Peyer's patch (tissue), 4 donors: ENCODE measurements around the gene MYO18B. TPM values are rescaled to one million over a fixed set of nuclear protein-coding genes. Genes with fewer than 3 reads are reported as not detected.

ENCODE experiments used
- DNase-seq, 3 donors: peaks; one replicate each; pipeline ENCODE4 v3.0.0-alpha.2; 2017 to 2019
- H3K27ac ChIP-seq, 4 donors: fragments of 200-600 bp; sonication (generic); one replicate each; pipeline ENCODE4 v1.5.1; 2016 to 2019
- H3K27me3 ChIP-seq, 2 donors: fragments of 200-600 bp; sonication (generic); one replicate each; pipeline ENCODE4 v1.5.1; 2019
- H3K36me3 ChIP-seq, 3 donors: fragments of 200-600 bp; sonication (generic); one replicate each; pipeline ENCODE4 v1.5.1; 2016 to 2019
- H3K4me1 ChIP-seq, 4 donors: fragments of 200-600 bp; sonication (generic); one replicate each; pipeline ENCODE4 v1.5.1; 2016 to 2019
- H3K4me3 ChIP-seq, 4 donors: fragments of 200-600 bp; sonication (generic); 1 replicate in 3 of 4; 2 replicates in 1 of 4; pipeline ENCODE4 v1.5.1; 2016 to 2019; ENCODE audit warnings: mild to moderate bottlenecking in 1 of 4
- H3K9me3 ChIP-seq, 4 donors: fragments of 200-600 bp; sonication (generic); one replicate each; pipeline ENCODE4 v1.5.1; 2016 to 2019; ENCODE audit warnings: mild to moderate bottlenecking in 1 of 4
- POLR2A ChIP-seq, 2 donors: fragments of 450-650 bp; IDR thresholded peaks; one replicate each; pipeline ENCODE4 v1.5.1; 2017; ENCODE audit warnings: antibody characterized with exemption in 2 of 2, mild to moderate bottlenecking in 2 of 2, moderate library complexity in 2 of 2
- total RNA-seq, 4 donors: library from RNA; depleted of rRNA; stranded (reverse); fragments of >200 nt; gene quantifications; one replicate each; pipeline ENCODE4 v1.1.0, GENCODE V29; 2016
- TF ChIP-seq, protein P1 (sequence below), 6 experiments: fragments of 450-650 bp in 4 of 6; fragments of 200-600 bp in 2 of 6; sonication (generic) in 1 of 6; IDR thresholded peaks; one replicate each; pipeline ENCODE4 v1.5.1; 2017 to 2019; ENCODE audit warnings: antibody characterized with exemption in 6 of 6, mild to moderate bottlenecking in 3 of 6, moderate library complexity in 1 of 6

The MYO18B gene
- total RNA-seq, 4 donors from 2014 or later, result 0.28 to 0.83 TPM; not detected in 2

DNA sequence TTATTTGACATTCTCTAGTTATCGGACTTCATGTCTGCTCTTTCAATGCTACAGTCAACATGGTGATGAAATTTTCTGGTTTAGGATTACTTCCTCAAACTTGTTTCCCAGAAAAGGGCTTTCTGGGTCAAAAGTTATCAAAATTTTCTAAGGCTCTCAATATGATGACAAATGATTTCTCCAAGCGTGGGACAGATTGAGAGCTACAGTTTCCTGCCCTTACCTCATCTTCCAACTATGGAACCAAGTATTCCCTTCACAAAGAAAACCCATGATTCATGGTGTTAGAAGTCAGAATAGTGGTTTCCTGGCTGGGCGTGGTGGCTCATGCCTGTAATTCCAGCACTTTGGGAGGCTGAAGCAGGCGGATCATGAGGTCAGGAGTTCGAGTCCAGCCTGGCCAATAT is 17.8 kb downstream of the MYO18B start:
- no peak for DNase-seq
- TF ChIP-seq, protein P1, sequence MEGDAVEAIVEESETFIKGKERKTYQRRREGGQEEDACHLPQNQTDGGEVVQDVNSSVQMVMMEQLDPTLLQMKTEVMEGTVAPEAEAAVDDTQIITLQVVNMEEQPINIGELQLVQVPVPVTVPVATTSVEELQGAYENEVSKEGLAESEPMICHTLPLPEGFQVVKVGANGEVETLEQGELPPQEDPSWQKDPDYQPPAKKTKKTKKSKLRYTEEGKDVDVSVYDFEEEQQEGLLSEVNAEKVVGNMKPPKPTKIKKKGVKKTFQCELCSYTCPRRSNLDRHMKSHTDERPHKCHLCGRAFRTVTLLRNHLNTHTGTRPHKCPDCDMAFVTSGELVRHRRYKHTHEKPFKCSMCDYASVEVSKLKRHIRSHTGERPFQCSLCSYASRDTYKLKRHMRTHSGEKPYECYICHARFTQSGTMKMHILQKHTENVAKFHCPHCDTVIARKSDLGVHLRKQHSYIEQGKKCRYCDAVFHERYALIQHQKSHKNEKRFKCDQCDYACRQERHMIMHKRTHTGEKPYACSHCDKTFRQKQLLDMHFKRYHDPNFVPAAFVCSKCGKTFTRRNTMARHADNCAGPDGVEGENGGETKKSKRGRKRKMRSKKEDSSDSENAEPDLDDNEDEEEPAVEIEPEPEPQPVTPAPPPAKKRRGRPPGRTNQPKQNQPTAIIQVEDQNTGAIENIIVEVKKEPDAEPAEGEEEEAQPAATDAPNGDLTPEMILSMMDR (IDR thresholded peaks at IDR 0.05), result no peak
- TF ChIP-seq POLR2A (IDR thresholded peaks at IDR 0.05), result no peak
- H3K27ac ChIP-seq, result no peak overlapping the region
- no peaks in the 10 kb centered on the region for H3K36me3 ChIP-seq
- H3K4me1 ChIP-seq, result no peaks in the 10 kb centered on the region
- no peak overlapping the region for H3K4me3 ChIP-seq
- H3K27me3 ChIP-seq, result no peaks in the 10 kb centered on the region
- no peaks in the 10 kb centered on the region for H3K9me3 ChIP-seq

DNA sequence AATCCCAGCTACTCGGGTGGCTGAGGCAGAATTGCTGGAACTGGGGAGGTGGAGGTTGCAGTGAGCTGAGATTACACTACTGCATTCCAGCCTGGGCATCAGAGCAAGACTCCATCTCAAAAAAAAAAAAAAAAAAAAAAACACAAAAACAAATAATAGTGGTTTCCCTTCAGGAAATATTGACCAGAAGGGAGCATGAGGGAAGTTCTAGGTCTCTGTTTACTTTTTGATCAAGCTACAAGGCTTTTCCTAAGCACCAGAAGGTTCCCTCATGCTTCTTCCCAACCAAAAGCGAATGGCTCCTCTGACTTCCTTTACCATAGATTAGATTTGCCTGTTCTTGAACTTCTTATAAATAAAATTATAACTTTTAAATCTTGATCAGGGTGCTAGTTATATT is 18.3 kb downstream of the MYO18B start:
- DNase-seq, result no peak
- H3K27me3 ChIP-seq, result no peaks in the 10 kb centered on the region
- TF ChIP-seq, protein P1 (IDR thresholded peaks at IDR 0.05), result no peak
- no peak for TF ChIP-seq POLR2A (IDR thresholded peaks at IDR 0.05)
- no peaks in the 10 kb centered on the region for H3K36me3 ChIP-seq
- no peaks in the 10 kb centered on the region for H3K9me3 ChIP-seq
- no peaks in the 10 kb centered on the region for H3K4me1 ChIP-seq
- no peak overlapping the region for H3K4me3 ChIP-seq
- no peak overlapping the region for H3K27ac ChIP-seq

DNA sequence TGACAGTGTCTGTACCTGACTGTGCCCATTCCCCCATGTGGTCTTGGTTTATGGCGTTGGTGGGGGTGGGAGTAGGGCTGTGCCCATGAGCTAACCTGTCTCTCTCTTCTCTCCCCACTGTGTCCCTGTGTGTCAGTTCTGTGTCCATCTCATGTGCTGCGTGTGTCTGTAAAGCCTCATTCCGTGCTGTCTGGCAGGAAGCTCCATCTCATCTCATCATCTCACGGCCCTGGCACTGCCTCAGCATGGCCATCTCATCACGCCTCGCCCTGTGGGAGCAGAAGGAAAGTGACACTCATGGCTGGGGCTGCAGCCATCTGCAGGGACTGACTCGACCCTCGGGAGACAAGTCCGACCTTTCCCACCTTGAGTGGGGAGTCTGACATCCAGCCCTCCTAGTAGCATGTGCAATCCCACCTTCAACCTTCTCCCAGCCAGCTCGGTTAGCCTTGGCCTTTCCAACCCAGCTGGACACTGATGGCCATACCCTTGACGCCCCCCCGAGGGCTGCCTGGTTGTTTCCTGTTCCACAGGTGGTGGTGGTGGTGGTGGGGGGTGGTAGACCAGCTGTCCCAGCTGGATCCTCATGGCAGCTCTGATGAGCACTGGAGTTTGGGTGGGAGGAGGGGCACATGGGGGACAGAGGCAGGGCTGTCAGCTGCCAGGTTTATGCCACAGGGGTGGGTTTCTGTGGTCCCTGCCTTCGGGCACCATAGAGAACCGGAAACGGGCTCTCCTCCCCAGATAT is 19.0 kb downstream of the MYO18B start:
- Histone ChIP-seq H3K4me1 (no peaks in the 10 kb centered on the region), H3K36me3 (no peaks in the 10 kb centered on the region), H3K9me3 (peaks cover 0 to 3% (median 0%) of the 10 kb centered on the region in 4 donors), H3K27ac (no peak overlapping the region), H3K4me3 (no peak overlapping the region), H3K27me3 (no peaks in the 10 kb centered on the region)
- TF ChIP-seq POLR2A (IDR thresholded peaks at IDR 0.05), result no peak
- TF ChIP-seq, protein P1 (IDR thresholded peaks at IDR 0.05), result no peak
- no peak for DNase-seq

DNA sequence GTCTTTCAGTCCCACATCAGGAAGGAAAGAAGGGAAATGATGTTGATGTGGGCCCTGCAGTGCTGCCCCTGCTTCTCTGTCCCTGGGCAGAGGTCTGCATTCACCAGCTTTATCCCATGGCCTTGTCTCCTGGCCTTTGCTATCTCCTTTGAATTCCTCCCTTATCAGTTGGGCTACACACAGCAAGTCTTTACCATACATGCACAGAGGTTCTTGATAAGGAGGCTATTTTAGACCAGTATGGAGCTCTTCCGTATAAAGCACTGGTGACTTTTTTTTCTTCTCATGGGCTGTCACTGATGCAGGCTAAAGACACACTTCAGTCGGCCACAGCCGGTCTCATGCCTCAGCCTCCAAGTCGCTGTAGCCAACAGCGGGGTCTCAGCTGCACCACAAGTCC is 20.2 kb downstream of the MYO18B start:
- TF ChIP-seq, protein P1 (IDR thresholded peaks at IDR 0.05), result no peak
- TF ChIP-seq POLR2A (IDR thresholded peaks at IDR 0.05), result no peak
- H3K27me3 ChIP-seq, result no peaks in the 10 kb centered on the region
- no peak overlapping the region for H3K27ac ChIP-seq
- no peak for DNase-seq
- H3K9me3 ChIP-seq, result peaks cover 0 to 9% (median 3%) of the 10 kb centered on the region in 4 donors
- no peak overlapping the region for H3K4me3 ChIP-seq
- H3K4me1 ChIP-seq, result no peaks in the 10 kb centered on the region
- no peaks in the 10 kb centered on the region for H3K36me3 ChIP-seq

DNA sequence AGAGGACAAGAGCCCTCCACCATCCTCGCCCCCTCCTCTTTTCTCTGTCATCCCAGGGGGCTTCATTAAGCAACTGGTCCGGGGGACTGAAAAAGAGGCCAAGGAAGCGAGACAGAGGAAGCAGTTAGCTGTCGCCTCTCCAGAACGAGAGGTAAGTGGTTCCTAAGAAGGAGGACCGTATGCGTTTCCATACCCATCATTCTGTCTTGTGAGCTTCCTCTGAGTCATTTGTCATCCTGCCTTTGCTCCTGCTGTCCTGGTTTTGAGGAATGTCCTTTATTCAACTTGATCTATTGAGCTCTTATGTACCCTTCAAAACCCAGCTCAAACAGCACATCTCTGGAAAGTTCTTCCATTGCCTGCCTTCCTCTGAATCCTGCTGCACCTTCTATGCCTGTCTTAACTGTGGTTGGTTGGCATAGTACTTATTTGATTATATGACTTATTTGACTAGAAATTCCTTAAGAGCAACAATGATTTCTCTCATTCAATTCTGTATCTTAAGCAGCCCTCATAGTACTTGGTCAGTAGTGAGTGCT is 21.3 kb downstream of the MYO18B start:
- no peak for DNase-seq

More for the DNA sequence above, 21.3 kb downstream of the MYO18B start:
- Histone ChIP-seq H3K4me1 (no peaks in the 10 kb centered on the region), H3K4me3 (no peak overlapping the region), H3K27me3 (no peaks in the 10 kb centered on the region), H3K9me3 (peaks cover 0 to 9% (median 3%) of the 10 kb centered on the region in 4 donors), H3K27ac (no peak overlapping the region), H3K36me3 (no peaks in the 10 kb centered on the region)
- TF ChIP-seq, protein P1 (IDR thresholded peaks at IDR 0.05), result no peak
